Hepatocyte (in vitro differentiated cells): ENCODE data around the gene AANAT. TPM values are rescaled to one million over a fixed set of nuclear protein-coding genes. Genes with fewer than 3 reads are reported as not detected.

Experiments used
- DNase-seq: peaks from one replicate; pipeline ENCODE4 v3.0.0-alpha.2; 2016; ENCODE audit warnings: low spot score
- H2AFZ ChIP-seq: fragments of 200-600 bp; sonication (generic); 2 replicates; pipeline ENCODE4 v1.6.0; 2016; ENCODE audit warnings: antibody characterized with exemption, mild to moderate bottlenecking
- H3K27ac ChIP-seq: fragments of 200-600 bp; sonication (generic); 2 replicates; pipeline ENCODE4 v1.5.1; 2016; ENCODE audit warnings: mild to moderate bottlenecking
- H3K27me3 ChIP-seq: fragments of 200-600 bp; sonication (generic); 2 replicates; pipeline ENCODE4 v1.6.1; 2016
- H3K36me3 ChIP-seq: fragments of 200-600 bp; sonication (generic); replicated peaks from 2 replicates; pipeline ENCODE4 v1.5.1; 2016; ENCODE audit warnings: low read depth; ENCODE audit not compliant: insufficient read depth
- H3K4me1 ChIP-seq: fragments of 200-600 bp; sonication (generic); 2 replicates; pipeline ENCODE4 v1.5.1; 2016; ENCODE audit warnings: mild to moderate bottlenecking, moderate library complexity; ENCODE audit not compliant: insufficient read depth
- H3K4me2 ChIP-seq: fragments of 200-600 bp; sonication (generic); 2 replicates; pipeline ENCODE4 v1.6.0; 2016
- H3K4me3 ChIP-seq: fragments of 200-600 bp; sonication (generic); 2 replicates; pipeline ENCODE4 v1.5.1; 2016; ENCODE audit warnings: mild to moderate bottlenecking
- H3K79me2 ChIP-seq: fragments of 200-600 bp; sonication (generic); 2 replicates; pipeline ENCODE4 v1.6.0; 2017; ENCODE audit warnings: mild to moderate bottlenecking
- H3K9me2 ChIP-seq: fragments of 200-600 bp; sonication (generic); replicated peaks from 2 replicates; pipeline ENCODE4 v1.6.0; 2017; ENCODE audit warnings: mild to moderate bottlenecking; ENCODE audit not compliant: insufficient read depth
- H3K9me3 ChIP-seq: fragments of 200-600 bp; sonication (generic); 2 replicates; pipeline ENCODE4 v1.5.1; 2016; ENCODE audit warnings: low read depth, mild to moderate bottlenecking
- H4K20me1 ChIP-seq: fragments of 200-600 bp; sonication (generic); 2 replicates; pipeline ENCODE4 v1.6.0; 2016; ENCODE audit warnings: mild to moderate bottlenecking; ENCODE audit not compliant: insufficient read depth, poor library complexity, severe bottlenecking
- CTCF ChIP-seq: fragments of 200-600 bp; sonication (generic); IDR thresholded peaks from 2 replicates; pipeline ENCODE4 v1.5.1; 2016; ENCODE audit warnings: antibody characterized with exemption, mild to moderate bottlenecking; ENCODE audit not compliant: poor library complexity
- EZH2 ChIP-seq: fragments of 200-600 bp; sonication (generic); IDR thresholded peaks from 2 replicates; pipeline ENCODE4 v1.6.1; 2016; ENCODE audit warnings: antibody characterized with exemption, mild to moderate bottlenecking, borderline replicate concordance
- EZH2phosphoT487 ChIP-seq: fragments of 200-600 bp; sonication (generic); IDR thresholded peaks from one replicate; pipeline ENCODE4 v1.6.1; 2018; ENCODE audit warnings: antibody characterized with exemption, mild to moderate bottlenecking, low read depth, moderate library complexity; ENCODE audit not compliant: unreplicated experiment, severe bottlenecking
- WGBS: methylation state at CpG from one replicate; pipeline ENCODE4 v1.1.6; 2016; ENCODE audit warnings: low lambda C conversion rate; ENCODE audit errors: missing lambda C conversion rate; 5-methylcytosine and 5-hydroxymethylcytosine counted together
- polyA plus RNA-seq: library from polyadenylated mRNA; unstranded; fragments of >200 nt; fragmentation: Nextera tagmentation; extraction: Ambion mirVana; gene quantifications from 2 replicates; pipeline ENCODE4 v1.2.1, GENCODE V29; 2016
- total RNA-seq: library from RNA; depleted of rRNA; stranded (reverse); fragments of >200 nt; gene quantifications from 2 replicates; pipeline ENCODE4 v1.2.3, GENCODE V29; 2014

The AANAT gene
- total and polyA plus RNA-seq, 2 experiments from 2014 or later, result not detected

- 44% methylated on average over 8 of the region's 9 CpGs for WGBS
- no peaks in the 10 kb centered on the region for H3K9me3 ChIP-seq
- peak; percentile 69 for DNase-seq
These were observed 8.6 kb upstream of the AANAT start for GRCh38 chr17:76458580-76459490.

GRCh38 chr17:76459674-76460073 lies 7.7 kb upstream of the AANAT start:
- no peak for DNase-seq
- Histone ChIP-seq H3K4me1 (no peaks in the 10 kb centered on the region), H3K27ac (no peak overlapping the region), H3K27me3 (no peaks in the 10 kb centered on the region), H4K20me1 (no peaks in the 10 kb centered on the region), H2AFZ (no peak overlapping the region), H3K4me2 (no peak overlapping the region), H3K79me2 (no peaks in the 10 kb centered on the region), H3K9me3 (no peaks in the 10 kb centered on the region), H3K4me3 (no peak overlapping the region), H3K36me3 (no peaks in the 10 kb centered on the region), H3K9me2 (no peaks in the 10 kb centered on the region)
- TF ChIP-seq EZH2phosphoT487 (no peak), CTCF (no peak)
- WGBS, result 75% methylated on average over 4 of the region's 4 CpGs

More at GRCh38 chr17:76458580-76459490, 8.6 kb upstream of the AANAT start:
- H3K27me3 ChIP-seq, result no peaks in the 10 kb centered on the region
- H3K79me2 ChIP-seq, result no peaks in the 10 kb centered on the region
- H3K9me2 ChIP-seq, result no peaks in the 10 kb centered on the region
- no peak for TF ChIP-seq EZH2phosphoT487
- peak; percentile 48 for TF ChIP-seq CTCF
- no peak for TF ChIP-seq EZH2
- H3K27ac ChIP-seq, result no peak overlapping the region
- no peaks in the 10 kb centered on the region for H3K4me1 ChIP-seq
- no peaks in the 10 kb centered on the region for H4K20me1 ChIP-seq
- no peak overlapping the region for H3K4me3 ChIP-seq
- no peak overlapping the region for H3K4me2 ChIP-seq
- H3K36me3 ChIP-seq, result no peaks in the 10 kb centered on the region
- H2AFZ ChIP-seq, result no peak overlapping the region

GRCh38 chr17:76461765-76462555 lies 5.4 kb upstream of the AANAT start:
- no peaks in the 10 kb centered on the region for H3K27me3 ChIP-seq
- 85% methylated on average over 11 of the region's 11 CpGs for WGBS
- no peak overlapping the region for H3K4me3 ChIP-seq
- H4K20me1 ChIP-seq, result no peaks in the 10 kb centered on the region
- DNase-seq, result no peak
- no peaks in the 10 kb centered on the region for H3K79me2 ChIP-seq
- no peak overlapping the region for H3K4me2 ChIP-seq
- H3K4me1 ChIP-seq, result no peaks in the 10 kb centered on the region
- no peak overlapping the region for H2AFZ ChIP-seq
- H3K9me2 ChIP-seq, result no peaks in the 10 kb centered on the region
- no peaks in the 10 kb centered on the region for H3K36me3 ChIP-seq
- no peaks in the 10 kb centered on the region for H3K9me3 ChIP-seq
- no peak overlapping the region for H3K27ac ChIP-seq
- no peak for TF ChIP-seq EZH2phosphoT487
- no peak for TF ChIP-seq CTCF
- no peak for TF ChIP-seq EZH2
